Neural crest cell (in vitro differentiated cells): ENCODE results near the gene SDK1. TPM values are rescaled to one million over a fixed set of nuclear protein-coding genes. Genes with fewer than 3 reads are reported as not detected.

Experiments
- DNase-seq: peaks from one replicate; pipeline ENCODE4 v3.0.0; 2021; ENCODE audit warnings: low read depth, mixed read lengths, low spot score
- H3K27ac Mint-ChIP-seq: one replicate; pipeline ENCODE4 v1.8.0; 2021; ENCODE audit warnings: mild to moderate bottlenecking, mixed read lengths; ENCODE audit not compliant: unreplicated experiment
- H3K27me3 Mint-ChIP-seq: 2 replicates; pipeline ENCODE4 v1.8.0; 2021; ENCODE audit warnings: low read depth, mild to moderate bottlenecking, mixed read lengths
- H3K36me3 Mint-ChIP-seq: 2 replicates; pipeline ENCODE4 v1.8.0; 2021; ENCODE audit warnings: low read depth, mild to moderate bottlenecking, mixed read lengths
- H3K4me1 Mint-ChIP-seq: 2 replicates; pipeline ENCODE4 v1.8.0; 2021; ENCODE audit warnings: mixed read lengths
- H3K4me3 Mint-ChIP-seq: one replicate; pipeline ENCODE4 v1.8.0; 2021; ENCODE audit warnings: mild to moderate bottlenecking, mixed read lengths
- H3K9me3 Mint-ChIP-seq: 2 replicates; pipeline ENCODE4 v1.8.0; 2021; ENCODE audit warnings: mixed read lengths
- total RNA-seq: library from RNA; stranded (reverse); gene quantifications from 2 replicates; pipeline ENCODE4 v1.2.1, GENCODE V29; 2021
- TF ChIP-seq, protein P1 (sequence below): fragments of 200-600 bp; sonication (generic); conservative IDR thresholded peaks from 2 replicates; pipeline ENCODE4 v1.5.0; 2021; ENCODE audit warnings: antibody characterized with exemption, mild to moderate bottlenecking

SDK1 gene
- total RNA-seq, 1 donor from 2014 or later: 11.6 TPM

- H3K4me1 Mint-ChIP-seq: peaks cover 16% of the 10 kb centered on the region
- H3K27me3 Mint-ChIP-seq: no peaks in the 10 kb centered on the region
- no peak overlapping the region for H3K4me3 Mint-ChIP-seq
- H3K9me3 Mint-ChIP-seq: peaks cover 3% of the 10 kb centered on the region
- H3K27ac Mint-ChIP-seq: no peak overlapping the region
- peaks cover 5% of the 10 kb centered on the region for H3K36me3 Mint-ChIP-seq
- TF ChIP-seq, protein P1, sequence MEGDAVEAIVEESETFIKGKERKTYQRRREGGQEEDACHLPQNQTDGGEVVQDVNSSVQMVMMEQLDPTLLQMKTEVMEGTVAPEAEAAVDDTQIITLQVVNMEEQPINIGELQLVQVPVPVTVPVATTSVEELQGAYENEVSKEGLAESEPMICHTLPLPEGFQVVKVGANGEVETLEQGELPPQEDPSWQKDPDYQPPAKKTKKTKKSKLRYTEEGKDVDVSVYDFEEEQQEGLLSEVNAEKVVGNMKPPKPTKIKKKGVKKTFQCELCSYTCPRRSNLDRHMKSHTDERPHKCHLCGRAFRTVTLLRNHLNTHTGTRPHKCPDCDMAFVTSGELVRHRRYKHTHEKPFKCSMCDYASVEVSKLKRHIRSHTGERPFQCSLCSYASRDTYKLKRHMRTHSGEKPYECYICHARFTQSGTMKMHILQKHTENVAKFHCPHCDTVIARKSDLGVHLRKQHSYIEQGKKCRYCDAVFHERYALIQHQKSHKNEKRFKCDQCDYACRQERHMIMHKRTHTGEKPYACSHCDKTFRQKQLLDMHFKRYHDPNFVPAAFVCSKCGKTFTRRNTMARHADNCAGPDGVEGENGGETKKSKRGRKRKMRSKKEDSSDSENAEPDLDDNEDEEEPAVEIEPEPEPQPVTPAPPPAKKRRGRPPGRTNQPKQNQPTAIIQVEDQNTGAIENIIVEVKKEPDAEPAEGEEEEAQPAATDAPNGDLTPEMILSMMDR: no peak
- no peak for DNase-seq
Measured at GRCh38 chr7:3757059-3757458, 456.0 kb downstream of the SDK1 start.

DNA sequence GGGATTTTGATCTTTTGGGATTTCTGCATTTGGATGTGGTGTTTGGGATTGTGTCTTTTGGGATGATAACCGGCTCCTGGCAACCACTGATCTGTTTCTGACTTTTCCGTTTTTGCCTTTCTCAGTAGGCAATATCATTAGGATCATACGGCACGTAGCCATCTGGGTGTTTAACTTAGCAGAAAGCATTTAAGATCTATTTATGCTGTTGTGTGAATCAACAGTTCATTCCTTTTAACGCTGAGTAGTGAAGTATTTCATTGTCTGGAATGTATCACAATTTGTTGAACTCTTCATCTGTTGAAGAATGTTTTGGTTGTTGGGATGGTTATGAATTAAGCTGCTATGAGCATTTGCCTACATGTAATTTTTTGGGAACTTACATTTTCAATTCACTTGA lies 459.6 kb downstream of the SDK1 start:
- Mint-ChIP-seq H3K4me1 (no peaks in the 10 kb centered on the region), H3K36me3 (no peaks in the 10 kb centered on the region), H3K27me3 (no peaks in the 10 kb centered on the region), H3K27ac (no peak overlapping the region), H3K4me3 (no peak overlapping the region), H3K9me3 (no peaks in the 10 kb centered on the region)
- no peak for DNase-seq
- TF ChIP-seq, protein P1: no peak

- Mint-ChIP-seq H3K27me3 (no peaks in the 10 kb centered on the region), H3K27ac (peak overlapping the region; percentile 85), H3K9me3 (no peaks in the 10 kb centered on the region), H3K4me3 (no peak overlapping the region), H3K36me3 (no peaks in the 10 kb centered on the region), H3K4me1 (no peaks in the 10 kb centered on the region)
- TF ChIP-seq, protein P1: no peak
- DNase-seq: no peak
Measured at GRCh38 chr7:3762146-3762831, 461.2 kb downstream of the SDK1 start.

- H3K4me1 Mint-ChIP-seq: peaks cover 15% of the 10 kb centered on the region
- DNase-seq: no peak
- H3K4me3 Mint-ChIP-seq: no peak overlapping the region
- H3K27me3 Mint-ChIP-seq: no peaks in the 10 kb centered on the region
- no peak overlapping the region for H3K27ac Mint-ChIP-seq
- peaks cover 3% of the 10 kb centered on the region for H3K36me3 Mint-ChIP-seq
- TF ChIP-seq, protein P1: no peak
- peaks cover 8% of the 10 kb centered on the region for H3K9me3 Mint-ChIP-seq
Measured at GRCh38 chr7:3767917-3768777, 467.1 kb downstream of the SDK1 start.

DNA sequence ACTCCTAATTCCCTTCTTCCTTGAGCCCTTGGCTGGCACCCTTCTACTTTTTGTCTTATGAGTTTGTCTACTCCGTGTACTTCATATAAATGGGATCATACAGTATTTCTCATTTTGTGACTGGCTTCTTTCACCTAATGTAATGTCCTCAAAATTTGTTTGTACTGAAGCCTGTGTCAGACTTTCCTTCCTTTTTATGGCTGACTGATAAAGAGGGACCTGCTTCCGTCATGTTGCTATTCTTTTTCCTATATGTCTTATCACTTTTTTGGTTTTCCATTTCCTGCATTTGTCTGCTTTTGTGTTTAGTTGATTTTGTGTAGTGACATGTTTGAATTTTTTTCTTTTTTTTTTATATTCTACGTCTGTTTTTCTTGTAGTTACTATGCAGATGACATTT lies 470.9 kb downstream of the SDK1 start:
- H3K4me3 Mint-ChIP-seq: no peak overlapping the region

More for the DNA sequence above, 470.9 kb downstream of the SDK1 start:
- Mint-ChIP-seq H3K27me3 (no peaks in the 10 kb centered on the region), H3K4me1 (peaks cover 15% of the 10 kb centered on the region), H3K9me3 (peaks cover 8% of the 10 kb centered on the region), H3K27ac (no peak overlapping the region), H3K36me3 (peaks cover 5% of the 10 kb centered on the region)
- TF ChIP-seq, protein P1: no peak
- no peak for DNase-seq
